ENCODE measurements around the gene GRID1.
"Not testable (repeated sequence)": the region's sequence is repeated elsewhere in the genome, so short reads cannot be mapped to it uniquely, and the experiment has no call there.

The GRID1 gene

GRCh38 chr10:86104611-86105145 is 261.9 kb downstream of the GRID1 start:
- DNase-seq (ENCODE audit: low read depth): no peak

GRCh38 chr10:86104156-86104555 is 262.4 kb downstream of the GRID1 start:
- DNase-seq (ENCODE audit: low read depth): no peak

GRCh38 chr10:86103391-86104101 is 263.0 kb downstream of the GRID1 start:
- DNase-seq (ENCODE audit: low read depth): no peak

GRCh38 chr10:86102451-86102850 is 264.1 kb downstream of the GRID1 start:
- no peak for DNase-seq (ENCODE audit: low read depth)

- DNase-seq (ENCODE audit: low read depth): no peak
These were observed 264.6 kb downstream of the GRID1 start for GRCh38 chr10:86102031-86102430.

GRCh38 chr10:86100581-86101061 is 266.0 kb downstream of the GRID1 start:
- DNase-seq (ENCODE audit: low read depth): no peak

GRCh38 chr10:86099542-86100334 is 266.9 kb downstream of the GRID1 start:
- no peak for DNase-seq (ENCODE audit: low read depth)

GRCh38 chr10:86098187-86098881 is 268.3 kb downstream of the GRID1 start:
- no peak for DNase-seq (ENCODE audit: low read depth)

GRCh38 chr10:86095061-86095460 is 271.5 kb downstream of the GRID1 start:
- DNase-seq (ENCODE audit: low read depth): not testable (repeated sequence)

- DNase-seq (ENCODE audit: low read depth): not testable (repeated sequence)
These were observed 274.3 kb downstream of the GRID1 start for GRCh38 chr10:86092311-86092710.

GRCh38 chr10:86091216-86091615 is 275.4 kb downstream of the GRID1 start:
- DNase-seq (ENCODE audit: low read depth): no peak

- no peak for DNase-seq (ENCODE audit: low read depth)
These were observed 275.8 kb downstream of the GRID1 start for GRCh38 chr10:86090807-86091206.

GRCh38 chr10:86087716-86088115 is 278.9 kb downstream of the GRID1 start:
- DNase-seq (ENCODE audit: low read depth): no peak

- no peak for DNase-seq (ENCODE audit: low read depth)
These were observed 280.2 kb downstream of the GRID1 start for GRCh38 chr10:86086418-86086817.

- no peak for DNase-seq (ENCODE audit: low read depth)
These were observed 280.9 kb downstream of the GRID1 start for GRCh38 chr10:86085686-86086085.

GRCh38 chr10:86085136-86085535 is 281.5 kb downstream of the GRID1 start:
- DNase-seq (ENCODE audit: low read depth): no peak

- no peak for DNase-seq (ENCODE audit: low read depth)
These were observed 282.0 kb downstream of the GRID1 start for GRCh38 chr10:86084585-86084984.

GRCh38 chr10:86083664-86084175 is 282.9 kb downstream of the GRID1 start:
- no peak for DNase-seq (ENCODE audit: low read depth)

- DNase-seq (ENCODE audit: low read depth): no peak
These were observed 283.4 kb downstream of the GRID1 start for GRCh38 chr10:86083206-86083605.

GRCh38 chr10:86082556-86082955 is 284.0 kb downstream of the GRID1 start:
- DNase-seq (ENCODE audit: low read depth): no peak

- no peak for DNase-seq (ENCODE audit: low read depth)
These were observed 287.5 kb downstream of the GRID1 start for GRCh38 chr10:86079088-86079487.

GRCh38 chr10:86078639-86079035 is 288.0 kb downstream of the GRID1 start:
- no peak for DNase-seq (ENCODE audit: low read depth)

All from stimulated activated CD8-positive, alpha-beta memory T cell treated with anti-CD3 and anti-CD28 coated beads, Interleukin-12 subunit alpha, Interleukin-12 subunit beta, amount 100 ng/mL, for 1 hour (primary cell).